ENCODE measurements around the gene NAA16.

DNA sequence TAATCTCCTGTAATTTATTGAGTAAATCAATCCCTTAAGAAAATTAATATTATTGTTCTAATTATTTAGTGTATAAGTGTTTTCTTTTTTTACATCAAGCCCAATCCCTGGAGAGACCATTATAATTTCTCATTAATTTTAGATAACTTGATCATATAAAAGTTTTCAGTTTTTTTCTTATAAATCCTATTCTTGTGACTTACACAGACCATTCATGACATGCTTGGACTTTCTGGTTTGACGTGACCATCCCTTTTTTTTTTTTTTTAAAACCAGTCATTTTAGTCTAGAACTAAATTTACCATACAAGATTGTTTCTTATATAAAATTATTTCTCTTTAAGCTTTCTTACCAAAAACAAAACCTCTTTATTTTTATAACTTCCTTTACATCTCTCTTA, 42.3 kb upstream of the NAA16 start:
- TF ChIP-seq CREB1 (IDR thresholded peaks at IDR 0.05; ENCODE audit: low read depth) (no peak), PML (IDR thresholded peaks at IDR 0.05; ENCODE audit: low read length) (no peak), YY1 (IDR thresholded peaks at IDR 0.05; ENCODE audit: low read depth, low read length) (no peak), PAX8 (IDR thresholded peaks at IDR 0.05) (no peak), SIX5 (IDR thresholded peaks at IDR 0.05; ENCODE audit: low read depth, low read length, severe bottlenecking) (no peak), CBFB (IDR thresholded peaks at IDR 0.05; ENCODE audit: low read depth) (no peak)
- TF ChIP-seq, protein P1, sequence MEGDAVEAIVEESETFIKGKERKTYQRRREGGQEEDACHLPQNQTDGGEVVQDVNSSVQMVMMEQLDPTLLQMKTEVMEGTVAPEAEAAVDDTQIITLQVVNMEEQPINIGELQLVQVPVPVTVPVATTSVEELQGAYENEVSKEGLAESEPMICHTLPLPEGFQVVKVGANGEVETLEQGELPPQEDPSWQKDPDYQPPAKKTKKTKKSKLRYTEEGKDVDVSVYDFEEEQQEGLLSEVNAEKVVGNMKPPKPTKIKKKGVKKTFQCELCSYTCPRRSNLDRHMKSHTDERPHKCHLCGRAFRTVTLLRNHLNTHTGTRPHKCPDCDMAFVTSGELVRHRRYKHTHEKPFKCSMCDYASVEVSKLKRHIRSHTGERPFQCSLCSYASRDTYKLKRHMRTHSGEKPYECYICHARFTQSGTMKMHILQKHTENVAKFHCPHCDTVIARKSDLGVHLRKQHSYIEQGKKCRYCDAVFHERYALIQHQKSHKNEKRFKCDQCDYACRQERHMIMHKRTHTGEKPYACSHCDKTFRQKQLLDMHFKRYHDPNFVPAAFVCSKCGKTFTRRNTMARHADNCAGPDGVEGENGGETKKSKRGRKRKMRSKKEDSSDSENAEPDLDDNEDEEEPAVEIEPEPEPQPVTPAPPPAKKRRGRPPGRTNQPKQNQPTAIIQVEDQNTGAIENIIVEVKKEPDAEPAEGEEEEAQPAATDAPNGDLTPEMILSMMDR (IDR thresholded peaks at IDR 0.05 in 2 of 3, conservative IDR thresholded peaks at IDR 0.05 in 1 of 3; ENCODE audit: control insufficient read depth in 2 of 3, extremely low read depth in 1 of 3, insufficient read depth in 1 of 3, low read depth in 3 of 3, low read length in 3 of 3): no peak
- TF ChIP-seq, protein P2, sequence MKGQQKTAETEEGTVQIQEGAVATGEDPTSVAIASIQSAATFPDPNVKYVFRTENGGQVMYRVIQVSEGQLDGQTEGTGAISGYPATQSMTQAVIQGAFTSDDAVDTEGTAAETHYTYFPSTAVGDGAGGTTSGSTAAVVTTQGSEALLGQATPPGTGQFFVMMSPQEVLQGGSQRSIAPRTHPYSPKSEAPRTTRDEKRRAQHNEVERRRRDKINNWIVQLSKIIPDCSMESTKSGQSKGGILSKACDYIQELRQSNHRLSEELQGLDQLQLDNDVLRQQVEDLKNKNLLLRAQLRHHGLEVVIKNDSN (IDR thresholded peaks at IDR 0.05; ENCODE audit: borderline replicate concordance, extremely low read length, insufficient read depth, low read depth, low read length): no peak
- TF ChIP-seq, protein P3, sequence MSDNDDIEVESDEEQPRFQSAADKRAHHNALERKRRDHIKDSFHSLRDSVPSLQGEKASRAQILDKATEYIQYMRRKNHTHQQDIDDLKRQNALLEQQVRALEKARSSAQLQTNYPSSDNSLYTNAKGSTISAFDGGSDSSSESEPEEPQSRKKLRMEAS (IDR thresholded peaks at IDR 0.05; ENCODE audit: low read depth, low read length): no peak

All from GM12878 (cell line).